Activated CD4-positive, CD25-positive, alpha-beta regulatory T cell treated with anti-CD3 and anti-CD28 coated beads, Interleukin-2, amount 50 U/mL, for 16 hours (primary cell): ENCODE data around the gene XRN1.

Experiments
- DNase-seq: peaks from one replicate; pipeline ENCODE4 v3.0.0-alpha.2; 2020; ENCODE audit warnings: low read depth, low spot score

The XRN1 gene

GRCh38 chr3:142269767-142270166 lies 178.1 kb downstream of the XRN1 start:
- DNase-seq, result no peak

- DNase-seq, result no peak
These were observed 179.4 kb downstream of the XRN1 start for GRCh38 chr3:142268426-142268825.

- DNase-seq, result no peak
These were observed 180.6 kb downstream of the XRN1 start for GRCh38 chr3:142267269-142267668.

GRCh38 chr3:142263112-142263511 lies 184.7 kb downstream of the XRN1 start:
- DNase-seq, result no peak

GRCh38 chr3:142259359-142259758 lies 188.5 kb downstream of the XRN1 start:
- DNase-seq, result no peak

GRCh38 chr3:142256712-142257333 lies 191.0 kb downstream of the XRN1 start:
- DNase-seq, result no peak
